Measurements from ENCODE around the gene EHD1.

Gene EHD1

GRCh38 chr11:64896448-64897022, 18.1 kb upstream of the EHD1 start:
- DNase-seq (ENCODE audit: low read depth): no peak
- TF ChIP-seq, protein P1, sequence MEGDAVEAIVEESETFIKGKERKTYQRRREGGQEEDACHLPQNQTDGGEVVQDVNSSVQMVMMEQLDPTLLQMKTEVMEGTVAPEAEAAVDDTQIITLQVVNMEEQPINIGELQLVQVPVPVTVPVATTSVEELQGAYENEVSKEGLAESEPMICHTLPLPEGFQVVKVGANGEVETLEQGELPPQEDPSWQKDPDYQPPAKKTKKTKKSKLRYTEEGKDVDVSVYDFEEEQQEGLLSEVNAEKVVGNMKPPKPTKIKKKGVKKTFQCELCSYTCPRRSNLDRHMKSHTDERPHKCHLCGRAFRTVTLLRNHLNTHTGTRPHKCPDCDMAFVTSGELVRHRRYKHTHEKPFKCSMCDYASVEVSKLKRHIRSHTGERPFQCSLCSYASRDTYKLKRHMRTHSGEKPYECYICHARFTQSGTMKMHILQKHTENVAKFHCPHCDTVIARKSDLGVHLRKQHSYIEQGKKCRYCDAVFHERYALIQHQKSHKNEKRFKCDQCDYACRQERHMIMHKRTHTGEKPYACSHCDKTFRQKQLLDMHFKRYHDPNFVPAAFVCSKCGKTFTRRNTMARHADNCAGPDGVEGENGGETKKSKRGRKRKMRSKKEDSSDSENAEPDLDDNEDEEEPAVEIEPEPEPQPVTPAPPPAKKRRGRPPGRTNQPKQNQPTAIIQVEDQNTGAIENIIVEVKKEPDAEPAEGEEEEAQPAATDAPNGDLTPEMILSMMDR (IDR thresholded peaks at IDR 0.05; ENCODE audit: low read depth, low read length, missing control alignments): no peak
- no peak overlapping the region for H3K4me3 ChIP-seq (ENCODE audit: low read depth, low read length)

DNA sequence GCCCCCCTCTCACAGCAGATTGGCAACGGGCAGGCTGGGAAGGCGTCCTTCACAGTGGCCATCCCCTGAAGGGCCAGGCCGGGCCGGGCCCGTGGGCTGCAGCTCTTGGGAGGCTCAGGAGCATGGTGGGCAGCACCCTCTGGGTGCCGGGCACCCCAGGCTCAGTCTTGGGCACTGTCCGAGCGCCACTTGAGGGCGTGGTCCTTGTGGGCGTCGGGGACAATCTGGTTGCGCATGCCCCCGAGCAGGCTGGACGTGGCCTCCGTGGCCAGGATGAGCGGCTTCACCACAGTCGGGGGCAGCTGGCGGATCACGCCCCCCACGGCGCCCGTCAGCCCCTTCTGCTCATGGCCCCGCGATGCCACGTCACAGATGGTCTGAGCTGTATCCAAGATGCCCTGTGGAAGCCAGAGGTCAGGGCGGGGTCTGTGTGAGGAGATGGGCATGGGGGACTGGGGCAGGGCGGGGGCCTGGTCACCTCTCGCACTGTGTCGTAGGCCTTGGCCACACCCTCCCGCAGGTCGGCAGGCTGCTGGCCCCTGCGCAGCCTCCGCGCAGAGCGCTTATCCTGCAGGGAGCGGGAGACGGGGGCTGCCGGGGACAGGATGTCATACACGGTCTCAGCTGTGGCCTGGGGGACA, 16.5 kb upstream of the EHD1 start:
- H3K4me3 ChIP-seq (ENCODE audit: low read depth, low read length): no peak overlapping the region
- TF ChIP-seq, protein P1 (IDR thresholded peaks at IDR 0.05; ENCODE audit: low read depth, low read length, missing control alignments): no peak
- DNase-seq (ENCODE audit: low read depth): no peak

DNA sequence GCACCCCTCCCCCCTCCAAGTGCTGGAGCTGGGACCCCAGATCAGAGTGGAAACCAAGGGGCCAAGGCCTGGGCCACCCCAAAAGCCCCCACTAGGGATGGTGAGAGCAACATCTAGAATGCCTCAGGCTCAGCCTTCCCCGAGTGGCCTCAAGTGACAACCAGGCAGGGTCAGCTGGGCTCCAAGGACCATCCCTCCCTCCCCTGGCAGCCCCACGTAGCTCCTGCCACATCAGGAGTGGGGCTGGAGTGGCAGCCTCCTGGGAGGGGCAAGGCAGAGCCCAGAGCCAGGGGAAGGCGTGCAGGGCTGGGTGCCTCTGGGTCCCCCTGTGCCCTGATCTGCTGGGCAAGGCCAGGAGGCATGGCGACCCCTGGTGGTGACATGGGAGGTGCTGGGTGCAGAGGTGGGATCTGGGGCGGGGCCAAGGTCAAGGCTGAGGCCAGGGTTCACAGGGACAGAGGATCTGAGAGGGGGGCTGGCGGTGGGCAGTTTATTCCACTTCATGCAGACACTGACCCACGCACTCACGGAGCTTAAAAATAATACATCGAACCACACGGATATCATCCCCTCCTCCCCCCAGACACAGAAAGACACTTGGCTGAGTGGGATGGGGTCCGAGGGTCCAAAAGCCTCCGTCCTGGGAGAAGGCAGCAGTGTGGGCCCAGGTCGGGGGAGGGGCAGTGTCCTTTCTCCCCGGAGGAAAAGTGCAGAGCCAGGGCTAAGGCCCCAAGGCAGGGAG, 15.8 kb upstream of the EHD1 start:
- no peak for DNase-seq (ENCODE audit: low read depth)
- no peak overlapping the region for H3K4me3 ChIP-seq (ENCODE audit: low read depth, low read length)
- TF ChIP-seq, protein P1 (IDR thresholded peaks at IDR 0.05; ENCODE audit: low read depth, low read length, missing control alignments): peak; percentile 95

DNA sequence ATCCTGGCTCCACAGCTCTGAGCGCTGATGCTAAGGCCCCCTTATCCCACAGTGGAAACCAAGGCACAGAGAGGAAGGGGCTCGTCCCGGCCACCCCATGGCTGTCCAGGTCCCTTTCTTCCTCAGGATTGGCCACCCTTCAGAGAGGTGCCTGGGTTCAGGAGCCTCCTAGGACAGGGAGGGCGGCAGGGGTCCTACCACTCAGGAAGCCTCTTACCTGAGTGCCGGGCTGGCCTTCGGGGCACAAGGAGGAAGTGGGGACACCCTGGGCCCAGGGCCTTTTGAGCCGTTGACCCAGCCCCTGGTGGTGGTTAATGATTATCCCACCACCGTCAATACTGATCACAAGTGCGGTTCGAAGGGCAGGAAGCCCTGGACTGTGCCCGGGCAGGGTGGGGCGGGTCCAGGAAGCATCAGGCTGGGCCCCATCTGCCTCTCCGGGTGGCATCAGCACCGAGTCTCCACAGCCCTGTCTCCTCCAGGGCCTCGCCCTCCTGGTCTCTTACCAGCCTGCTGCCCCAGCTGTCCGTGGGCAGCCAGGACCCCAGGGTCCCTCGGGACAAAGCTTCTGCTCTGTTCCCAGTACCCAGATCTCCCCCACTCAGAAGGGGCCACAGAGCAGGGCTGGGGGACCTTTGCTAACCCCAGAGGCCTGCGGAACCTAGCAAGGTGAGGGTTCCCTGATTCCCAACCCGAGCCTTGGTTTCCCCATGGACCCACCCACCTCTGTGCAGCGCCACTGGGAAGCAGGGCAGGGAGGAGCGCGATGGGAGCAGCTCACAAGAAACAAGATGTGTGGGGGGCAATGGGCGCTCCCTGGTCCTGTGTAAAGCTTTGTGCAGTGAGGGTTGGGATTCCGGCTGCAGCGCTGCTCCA, 15.0 kb upstream of the EHD1 start:
- TF ChIP-seq, protein P1 (IDR thresholded peaks at IDR 0.05; ENCODE audit: low read depth, low read length, missing control alignments): peak; percentile 4
- DNase-seq (ENCODE audit: low read depth): no peak
- H3K4me3 ChIP-seq (ENCODE audit: low read depth, low read length): no peak overlapping the region

DNA sequence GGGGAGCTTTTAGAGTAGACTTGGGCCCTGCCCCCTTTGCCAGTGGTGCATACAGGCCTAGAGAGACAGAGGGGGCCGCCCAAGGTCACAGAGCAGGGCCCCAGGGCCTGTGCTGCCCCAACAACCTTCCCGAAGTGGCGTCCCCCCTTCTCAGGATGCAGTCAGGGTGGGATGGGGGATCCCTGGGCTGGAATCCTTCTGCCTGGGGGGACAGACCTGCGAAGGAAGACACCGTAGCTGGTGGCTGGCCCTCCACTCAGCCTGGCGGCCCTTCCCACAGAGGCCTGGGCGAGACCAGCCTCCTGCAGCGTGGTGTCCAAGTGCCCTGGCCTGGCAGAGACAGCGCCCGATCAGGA, 14.4 kb upstream of the EHD1 start:
- H3K4me3 ChIP-seq (ENCODE audit: low read depth, low read length): no peak overlapping the region
- no peak for DNase-seq (ENCODE audit: low read depth)
- TF ChIP-seq, protein P1 (IDR thresholded peaks at IDR 0.05; ENCODE audit: low read depth, low read length, missing control alignments): no peak

DNA sequence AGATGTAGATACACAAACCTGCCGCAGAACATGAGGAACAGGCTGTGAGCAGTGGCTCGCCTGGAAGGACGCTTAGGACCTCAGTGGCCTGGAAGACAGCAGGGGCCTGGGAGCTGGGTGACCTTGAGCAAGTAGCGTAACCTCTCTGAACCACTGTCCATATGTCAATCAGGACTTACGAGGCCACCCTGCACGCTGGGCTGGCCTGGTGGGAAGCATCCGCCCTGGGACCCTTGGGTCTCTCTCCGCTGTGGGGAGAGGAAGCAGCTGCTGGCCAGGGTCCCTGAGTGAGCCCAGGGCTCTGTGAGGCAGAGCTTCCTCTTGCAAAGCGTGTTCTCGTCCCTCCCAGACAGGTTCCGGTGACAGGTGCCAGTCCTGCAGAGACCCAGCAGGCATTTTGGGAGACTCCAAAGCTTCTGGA, 14.0 kb upstream of the EHD1 start:
- H3K4me3 ChIP-seq (ENCODE audit: low read depth, low read length): no peak overlapping the region
- DNase-seq (ENCODE audit: low read depth): no peak
- TF ChIP-seq, protein P1 (IDR thresholded peaks at IDR 0.05; ENCODE audit: low read depth, low read length, missing control alignments): no peak
